Cardiac fibroblast (primary cell): ENCODE measurements around the gene TFAP2E.

Experiments
- DNase-seq, 2 donors: peaks; one replicate each; pipeline versions ENCODE4 v3.0.0 to v3.0.0-alpha.2; 2010; ENCODE audit warnings: low read depth in 2 of 2
- H3K4me3 ChIP-seq, 2 donors: replicated peaks in 1 of 2; 1 replicate in 1 of 2; 2 replicates in 1 of 2; pipeline ENCODE4 v1.5.1; 2011; ENCODE audit warnings: low read depth in 2 of 2, low read length in 2 of 2, mild to moderate bottlenecking in 2 of 2, moderate library complexity in 1 of 2
- TF ChIP-seq, protein P1 (sequence below): IDR thresholded peaks from one replicate; pipeline ENCODE4 v1.5.1; 2011; ENCODE audit warnings: low read depth, mild to moderate bottlenecking, low read length, inconsistent platforms

Gene TFAP2E

DNA sequence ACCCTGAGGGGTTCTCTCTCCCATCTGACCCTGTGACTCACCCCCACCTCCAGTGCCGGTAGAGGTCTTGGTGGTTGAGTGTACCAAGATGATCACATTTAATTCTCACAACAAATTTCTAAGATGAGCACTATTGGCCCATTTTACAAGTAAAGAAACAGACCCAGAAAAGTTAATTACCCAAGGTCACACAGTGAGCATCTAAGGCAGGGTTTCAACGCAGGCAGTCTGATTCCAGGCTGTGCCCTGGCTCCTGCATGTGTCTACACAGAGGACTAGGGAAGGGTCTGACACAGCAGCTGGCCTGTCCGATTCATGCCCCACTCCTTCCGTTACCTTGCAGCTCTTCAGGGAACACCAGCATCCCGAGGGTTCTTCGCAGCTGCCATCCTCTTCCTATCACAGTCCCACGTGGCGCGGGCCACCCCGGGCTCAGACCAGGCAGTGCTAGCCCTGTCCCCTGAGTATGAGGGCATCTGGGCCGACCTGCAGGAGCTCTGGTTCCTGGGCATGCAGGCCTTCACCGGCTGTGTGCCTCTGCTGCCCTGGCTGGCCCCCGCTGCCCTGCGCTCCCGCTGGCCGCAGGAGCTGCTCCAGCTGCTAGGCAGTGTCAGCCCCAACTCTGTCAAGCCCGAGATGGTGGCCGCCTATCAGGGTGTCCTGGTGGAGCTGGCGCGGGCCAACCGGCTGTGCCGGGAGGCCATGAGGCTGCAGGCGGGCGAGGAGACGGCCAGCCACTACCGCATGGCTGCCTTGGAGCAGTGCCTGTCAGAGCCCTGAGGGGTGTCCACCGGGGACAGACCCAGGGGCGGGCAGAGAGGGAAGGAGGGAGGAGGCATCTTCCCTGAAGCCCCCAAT, 8.0 kb upstream of the TFAP2E start:
- H3K4me3 ChIP-seq: no peak overlapping the region
- DNase-seq: no peak

DNA sequence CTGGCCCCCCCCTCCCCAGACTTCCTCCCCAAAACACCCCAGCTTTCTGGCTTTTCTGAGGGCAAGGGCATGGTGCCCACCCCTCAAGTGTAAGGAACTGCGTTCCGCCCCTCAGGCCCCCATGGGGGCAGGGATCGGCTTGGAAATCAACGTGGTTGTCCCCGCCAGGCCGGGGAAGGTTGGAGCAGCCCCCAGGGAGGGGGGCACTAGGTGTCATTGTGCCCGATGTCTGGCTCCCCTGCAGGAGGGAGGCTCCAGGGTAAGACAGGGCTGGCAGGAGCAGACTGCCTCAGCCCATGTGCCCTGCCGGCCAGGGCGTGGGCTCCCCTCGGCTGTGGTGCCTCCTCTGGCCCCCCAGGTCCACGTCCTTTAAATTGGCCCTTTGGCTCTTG, 7.4 kb upstream of the TFAP2E start:
- TF ChIP-seq, protein P1, sequence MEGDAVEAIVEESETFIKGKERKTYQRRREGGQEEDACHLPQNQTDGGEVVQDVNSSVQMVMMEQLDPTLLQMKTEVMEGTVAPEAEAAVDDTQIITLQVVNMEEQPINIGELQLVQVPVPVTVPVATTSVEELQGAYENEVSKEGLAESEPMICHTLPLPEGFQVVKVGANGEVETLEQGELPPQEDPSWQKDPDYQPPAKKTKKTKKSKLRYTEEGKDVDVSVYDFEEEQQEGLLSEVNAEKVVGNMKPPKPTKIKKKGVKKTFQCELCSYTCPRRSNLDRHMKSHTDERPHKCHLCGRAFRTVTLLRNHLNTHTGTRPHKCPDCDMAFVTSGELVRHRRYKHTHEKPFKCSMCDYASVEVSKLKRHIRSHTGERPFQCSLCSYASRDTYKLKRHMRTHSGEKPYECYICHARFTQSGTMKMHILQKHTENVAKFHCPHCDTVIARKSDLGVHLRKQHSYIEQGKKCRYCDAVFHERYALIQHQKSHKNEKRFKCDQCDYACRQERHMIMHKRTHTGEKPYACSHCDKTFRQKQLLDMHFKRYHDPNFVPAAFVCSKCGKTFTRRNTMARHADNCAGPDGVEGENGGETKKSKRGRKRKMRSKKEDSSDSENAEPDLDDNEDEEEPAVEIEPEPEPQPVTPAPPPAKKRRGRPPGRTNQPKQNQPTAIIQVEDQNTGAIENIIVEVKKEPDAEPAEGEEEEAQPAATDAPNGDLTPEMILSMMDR: no peak

More for the DNA sequence above, 8.0 kb upstream of the TFAP2E start:
- TF ChIP-seq, protein P1: no peak

DNA sequence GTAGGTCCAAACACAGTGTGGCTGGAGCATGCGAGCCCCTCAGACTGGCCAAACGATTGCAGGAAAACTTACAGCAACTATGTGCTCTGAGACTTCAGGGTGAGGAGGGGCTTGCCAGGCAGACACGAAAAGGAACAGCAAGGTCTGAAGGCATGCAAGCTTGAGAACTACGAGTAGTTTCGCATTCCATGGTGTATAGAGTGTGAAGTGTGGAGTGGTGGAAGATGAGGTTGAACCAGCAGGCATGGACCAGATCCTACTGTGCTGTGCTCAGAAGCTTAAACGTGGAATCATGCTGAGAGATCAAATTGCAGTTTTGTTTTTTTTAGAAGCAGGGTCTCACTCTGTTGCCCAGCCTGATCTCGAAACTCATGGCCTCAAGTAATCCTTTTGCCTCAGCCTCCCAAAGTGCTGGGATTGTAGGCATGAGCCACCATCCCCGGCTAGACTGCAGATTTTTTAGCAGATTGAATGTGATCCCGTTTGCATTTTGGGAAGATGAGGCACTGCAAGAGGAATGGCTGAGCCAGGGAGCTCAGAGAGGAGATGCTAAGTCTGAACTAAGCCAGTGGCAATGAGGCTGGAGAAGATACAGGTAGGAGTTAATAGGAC, 5.1 kb upstream of the TFAP2E start:
- no peak for DNase-seq

More for the DNA sequence above, 7.4 kb upstream of the TFAP2E start:
- DNase-seq: no peak
- H3K4me3 ChIP-seq: no peak overlapping the region

GRCh38 chr1:35568975-35569395, 4.1 kb upstream of the TFAP2E start:
- H3K4me3 ChIP-seq: no peak overlapping the region
- TF ChIP-seq, protein P1: peak; percentile 86
- peak; percentile 77 to 78 for DNase-seq

More for the DNA sequence above, 5.1 kb upstream of the TFAP2E start:
- TF ChIP-seq, protein P1: no peak
- no peak overlapping the region for H3K4me3 ChIP-seq

DNA sequence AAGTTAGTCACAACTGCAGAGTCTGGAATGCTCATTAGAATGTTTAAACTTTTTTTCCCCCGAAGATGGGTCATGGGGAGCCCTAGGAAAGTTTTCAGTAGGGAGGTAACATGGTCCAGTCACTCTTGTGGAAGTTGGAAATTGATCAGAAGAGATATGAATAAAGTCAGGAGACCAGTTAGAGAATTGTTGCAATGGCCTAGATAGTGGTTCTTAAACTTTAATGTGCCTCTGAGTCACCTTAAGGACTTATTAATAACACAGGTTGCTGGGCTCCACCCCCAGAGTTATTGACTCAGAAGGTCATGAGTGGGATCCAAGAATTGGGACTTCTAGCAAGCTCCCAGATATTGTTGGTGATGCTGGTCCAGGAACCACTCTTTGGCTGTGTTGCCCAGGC, 3.2 kb upstream of the TFAP2E start:
- DNase-seq: peak in 1 of 2 donors; percentile 52
- no peak overlapping the region for H3K4me3 ChIP-seq
- TF ChIP-seq, protein P1: no peak

- DNase-seq: no peak
- TF ChIP-seq, protein P1: no peak
- H3K4me3 ChIP-seq: no peak overlapping the region
These were observed 2.5 kb upstream of the TFAP2E start for GRCh38 chr1:35570589-35571137.
